ENCODE measurements around the gene PRDM12. TPM values are rescaled to one million over a fixed set of nuclear protein-coding genes. Genes with fewer than 3 reads are reported as not detected.

Gene PRDM12
- total and polyA plus RNA-seq, 10 donors = 0.06 to 0.07 TPM; not detected in 8

DNA sequence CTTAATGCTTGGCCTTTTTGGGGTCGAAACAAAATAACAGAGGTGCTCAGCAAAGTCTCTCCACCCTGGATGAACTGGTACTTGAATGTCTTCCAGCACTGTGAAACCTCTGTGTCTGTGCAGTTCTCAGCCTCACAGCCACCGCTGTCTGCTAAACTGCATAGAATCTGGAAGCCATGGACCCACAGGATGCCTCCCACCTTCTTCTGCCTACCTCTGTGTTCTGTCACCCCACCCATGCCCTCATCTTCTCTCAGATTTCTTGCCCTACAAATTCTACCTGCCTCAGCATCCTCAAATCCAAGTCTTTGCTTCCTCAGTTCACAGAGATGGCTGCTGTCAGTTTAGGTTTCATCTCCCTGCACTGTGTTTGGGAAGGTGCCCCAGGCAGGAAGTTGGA, 64.8 kb downstream of the PRDM12 start:
- Histone ChIP-seq H3K27ac (no peak overlapping the region), H3K9me3 (peaks cover 0 to 9% (median 0%) of the 10 kb centered on the region in 8 donors), H3K4me1 (peaks cover 0 to 22% (median 5%) of the 10 kb centered on the region in 6 donors), H3K27me3 (replicated peaks in 1 of 7) (no peaks in the 10 kb centered on the region), H3K36me3 (peaks cover 0 to 13% (median 0%) of the 10 kb centered on the region in 6 donors), H3K4me3 (no peak overlapping the region)
- TF ChIP-seq, protein P1, sequence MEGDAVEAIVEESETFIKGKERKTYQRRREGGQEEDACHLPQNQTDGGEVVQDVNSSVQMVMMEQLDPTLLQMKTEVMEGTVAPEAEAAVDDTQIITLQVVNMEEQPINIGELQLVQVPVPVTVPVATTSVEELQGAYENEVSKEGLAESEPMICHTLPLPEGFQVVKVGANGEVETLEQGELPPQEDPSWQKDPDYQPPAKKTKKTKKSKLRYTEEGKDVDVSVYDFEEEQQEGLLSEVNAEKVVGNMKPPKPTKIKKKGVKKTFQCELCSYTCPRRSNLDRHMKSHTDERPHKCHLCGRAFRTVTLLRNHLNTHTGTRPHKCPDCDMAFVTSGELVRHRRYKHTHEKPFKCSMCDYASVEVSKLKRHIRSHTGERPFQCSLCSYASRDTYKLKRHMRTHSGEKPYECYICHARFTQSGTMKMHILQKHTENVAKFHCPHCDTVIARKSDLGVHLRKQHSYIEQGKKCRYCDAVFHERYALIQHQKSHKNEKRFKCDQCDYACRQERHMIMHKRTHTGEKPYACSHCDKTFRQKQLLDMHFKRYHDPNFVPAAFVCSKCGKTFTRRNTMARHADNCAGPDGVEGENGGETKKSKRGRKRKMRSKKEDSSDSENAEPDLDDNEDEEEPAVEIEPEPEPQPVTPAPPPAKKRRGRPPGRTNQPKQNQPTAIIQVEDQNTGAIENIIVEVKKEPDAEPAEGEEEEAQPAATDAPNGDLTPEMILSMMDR (IDR thresholded peaks at IDR 0.05 in 8 of 11, conservative IDR thresholded peaks at IDR 0.05 in 3 of 11) = no peak
- no peak for TF ChIP-seq POLR2AphosphoS5 (IDR thresholded peaks at IDR 0.05)
- TF ChIP-seq POLR2A (IDR thresholded peaks at IDR 0.05) = no peak
- WGBS, 5 donors = 91 to 100% (median 95%) methylated on average over 2 of the region's 2 CpGs
- intact Hi-C loops (cut with DNase I; ENCODE audit: low total_unique reads) = no loop called here
- no peak for DNase-seq

GRCh38 chr9:130731355-130731754, 67.0 kb downstream of the PRDM12 start:
- Histone ChIP-seq H3K4me3 (no peak overlapping the region), H3K36me3 (peaks cover 0 to 13% (median 0%) of the 10 kb centered on the region in 6 donors), H3K27me3 (replicated peaks in 1 of 7) (no peaks in the 10 kb centered on the region), H3K4me1 (peaks cover 0 to 22% (median 5%) of the 10 kb centered on the region in 6 donors), H3K9me3 (peaks cover 0 to 9% (median 0%) of the 10 kb centered on the region in 8 donors), H3K27ac (no peak overlapping the region)
- no peak for DNase-seq
- no peak for TF ChIP-seq POLR2AphosphoS5 (IDR thresholded peaks at IDR 0.05)
- TF ChIP-seq POLR2A (IDR thresholded peaks at IDR 0.05) = no peak
- TF ChIP-seq, protein P1 (IDR thresholded peaks at IDR 0.05 in 8 of 11, conservative IDR thresholded peaks at IDR 0.05 in 3 of 11) = no peak
- WGBS, 5 donors = 71 to 83% (median 78%) methylated on average over 2 of the region's 2 CpGs
- intact Hi-C loops (cut with DNase I; ENCODE audit: low total_unique reads) = no loop called here

DNA sequence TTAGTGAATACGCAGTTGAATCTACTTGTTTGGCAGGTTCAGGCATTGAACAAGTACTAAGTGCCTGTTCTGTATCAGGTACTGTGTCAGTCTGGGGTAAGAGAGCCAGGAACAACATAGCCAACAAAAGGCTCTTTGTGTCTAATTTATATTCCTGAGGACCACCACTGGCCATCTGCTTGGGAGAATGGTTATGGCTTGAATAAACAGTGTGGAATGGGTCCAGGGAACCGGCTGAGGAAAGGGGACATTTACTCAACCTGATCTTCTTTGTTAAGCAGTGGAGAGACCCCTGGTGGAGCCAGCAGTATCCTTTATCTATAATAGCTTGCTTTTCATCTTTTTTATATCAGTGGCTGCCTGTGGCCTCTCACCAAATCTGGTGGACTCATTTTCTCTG, 67.7 kb downstream of the PRDM12 start:
- intact Hi-C loops (cut with DNase I; ENCODE audit: low total_unique reads) = no loop called here
- H3K36me3 ChIP-seq = peaks cover 0 to 13% (median 0%) of the 10 kb centered on the region in 6 donors
- TF ChIP-seq, protein P1 (IDR thresholded peaks at IDR 0.05 in 8 of 11, conservative IDR thresholded peaks at IDR 0.05 in 3 of 11) = no peak
- TF ChIP-seq POLR2AphosphoS5 (IDR thresholded peaks at IDR 0.05) (no peak), POLR2A (IDR thresholded peaks at IDR 0.05) (no peak)

More for the DNA sequence above, 67.7 kb downstream of the PRDM12 start:
- Histone ChIP-seq H3K27ac (no peak overlapping the region), H3K9me3 (peaks cover 0 to 9% (median 0%) of the 10 kb centered on the region in 8 donors), H3K27me3 (replicated peaks in 1 of 7) (no peaks in the 10 kb centered on the region), H3K4me1 (peaks cover 0 to 22% (median 5%) of the 10 kb centered on the region in 6 donors), H3K4me3 (no peak overlapping the region)
- 72 to 93% (median 84%) methylated on average over 2 of the region's 2 CpGs for WGBS, 5 donors
- DNase-seq = no peak

Small RNA genes lying within 50 kb of the gene (microRNA-seq; reads per million reads assigned to microRNA genes)
- 0 reads per million in 3 donors for gene MIR6856

Small RNA genes lying within 50 kb of the gene (small RNA-seq; reads per million reads assigned to genes)
- 0 reads per million in 4 donors for gene AL359092.1
- 0 reads per million in 4 donors for gene MIR6856

Other genes starting within 250 kb of the PRDM12 start
- 10 to 100 TPM; 15.4 to 37.4 (median 26.8) TPM for gene ASS1, start 219.6 kb upstream of the PRDM12 start, total RNA-seq
- gene ASS1, start 219.6 kb upstream of the PRDM12 start, polyA plus RNA-seq = 10 to 100 TPM; 17.1 to 27.0 (median 24.8) TPM
- gene FUBP3, start 85.0 kb upstream of the PRDM12 start, total RNA-seq = 10 to 100 TPM; 26.9 to 46.1 (median 39.8) TPM
- gene FUBP3, start 85.0 kb upstream of the PRDM12 start, polyA plus RNA-seq = 10 to 100 TPM; 14.7 to 21.0 (median 19.4) TPM
- 10 to 100 TPM; 23.8 to 34.6 (median 26.1) TPM for gene EXOSC2, start 29.2 kb downstream of the PRDM12 start, total RNA-seq
- 10 to 100 TPM; 16.9 to 22.8 (median 17.2) TPM for gene EXOSC2, start 29.2 kb downstream of the PRDM12 start, polyA plus RNA-seq
- 10 to 100 TPM; 36.2 to 76.7 (median 55.5) TPM for gene ABL1, start 170.7 kb downstream of the PRDM12 start, total RNA-seq
- gene ABL1, start 170.7 kb downstream of the PRDM12 start, polyA plus RNA-seq = 10 to 100 TPM in 2 of 3 donors, 1 to 10 TPM in 1; 9.7 to 17.0 (median 11.5) TPM
- gene QRFP, start 232.2 kb downstream of the PRDM12 start, total RNA-seq = not detected
- under 1 TPM in 2 of 3 donors, not detected in 1; 0.13 to 0.16 TPM for gene QRFP, start 232.2 kb downstream of the PRDM12 start, polyA plus RNA-seq

All from spleen (tissue), 11 donors.